GM23248 (cell line): ENCODE measurements around the gene KCNH3.

ENCODE experiments used
- EZH2 ChIP-seq: fragments of 200-600 bp; sonication (generic); IDR thresholded peaks from 2 replicates; pipeline ENCODE4 v1.6.1; 2018; ENCODE audit warnings: antibody characterized with exemption, mild to moderate bottlenecking; ENCODE audit not compliant: insufficient read depth, poor library complexity, severe bottlenecking
- EZH2phosphoT487 ChIP-seq: fragments of 200-600 bp; sonication (generic); IDR thresholded peaks from 2 replicates; pipeline ENCODE4 v1.6.1; 2018; ENCODE audit warnings: antibody characterized with exemption, moderate library complexity, mild to moderate bottlenecking, low read depth; ENCODE audit not compliant: insufficient read depth

DNA sequence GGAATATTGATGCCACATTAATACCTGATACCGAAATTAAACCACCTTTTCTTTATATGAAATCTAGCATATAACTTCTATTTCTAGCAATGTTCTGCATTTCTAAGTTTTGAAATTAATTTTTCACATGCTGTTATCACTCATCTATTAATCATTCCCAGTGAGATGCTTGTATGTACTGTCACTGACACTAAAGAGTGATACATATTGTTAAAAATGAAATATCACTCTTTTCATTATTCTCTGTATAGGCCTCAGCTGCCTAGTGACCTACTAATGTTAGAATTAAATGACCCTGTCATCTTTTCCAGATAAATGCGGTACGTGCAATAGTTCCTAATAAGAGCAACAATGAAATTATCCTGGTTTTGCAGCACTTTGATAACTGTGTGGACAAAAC lies 49.7 kb upstream of the KCNH3 start:
- no peak for TF ChIP-seq EZH2phosphoT487
- TF ChIP-seq EZH2, result no peak
